Measurements from ENCODE around the gene POR.
"Not testable (repeated sequence)": the region's sequence is repeated elsewhere in the genome, so short reads cannot be mapped to it uniquely, and the experiment has no call there.

POR gene

GRCh38 chr7:75906991-75907667 is 7.8 kb upstream of the POR start:
- CTCF ChIA-PET = no interaction called here
- TF ChIP-seq L3MBTL2 (conservative IDR thresholded peaks at IDR 0.05) (no peak), FOXM1 (IDR thresholded peaks at IDR 0.05; ENCODE audit: borderline replicate concordance) (no peak), SP1 (IDR thresholded peaks at IDR 0.05) (no peak), FOXK2 (IDR thresholded peaks at IDR 0.05) (no peak), ARNT (IDR thresholded peaks at IDR 0.05) (no peak)
- DNase-seq (ENCODE audit: extremely low spot score) = no peak
- POLR2A ChIA-PET = no interaction called here

- DNase-seq (ENCODE audit: extremely low spot score); POLR2A ChIA-PET; CTCF ChIA-PET: not testable (repeated sequence)
Measured at GRCh38 chr7:75907668-75908039, 7.3 kb upstream of the POR start.

GRCh38 chr7:75909521-75910132 is 5.3 kb upstream of the POR start:
- TF ChIP-seq FOXK2 (IDR thresholded peaks at IDR 0.05) = no peak
- TF ChIP-seq HDGF (IDR thresholded peaks at IDR 0.05; ENCODE audit: borderline replicate concordance) = no peak
- no peak for TF ChIP-seq TARDBP (IDR thresholded peaks at IDR 0.05)
- no peak for TF ChIP-seq ZNF384 (IDR thresholded peaks at IDR 0.05)
- TF ChIP-seq LEF1 (IDR thresholded peaks at IDR 0.05; ENCODE audit: borderline replicate concordance) = no peak
- no peak for TF ChIP-seq FOXM1 (IDR thresholded peaks at IDR 0.05; ENCODE audit: borderline replicate concordance)
- no peak for TF ChIP-seq ELF4 (IDR thresholded peaks at IDR 0.05)
- TF ChIP-seq NFRKB (IDR thresholded peaks at IDR 0.05) = no peak
- no peak for TF ChIP-seq FOXA1 (IDR thresholded peaks at IDR 0.05)
- no peak for TF ChIP-seq SP1 (IDR thresholded peaks at IDR 0.05)
- TF ChIP-seq SUZ12 (IDR thresholded peaks at IDR 0.05) = no peak
- no peak for TF ChIP-seq ARNT (IDR thresholded peaks at IDR 0.05)
- TF ChIP-seq PKNOX1 (IDR thresholded peaks at IDR 0.05) = no peak
- TF ChIP-seq BHLHE40 (IDR thresholded peaks at IDR 0.05; ENCODE audit: borderline replicate concordance) = no peak
- TF ChIP-seq L3MBTL2 (conservative IDR thresholded peaks at IDR 0.05) = no peak
- TF ChIP-seq CTBP1 (IDR thresholded peaks at IDR 0.05; ENCODE audit: borderline replicate concordance) = no peak
- no peak for DNase-seq (ENCODE audit: extremely low spot score)
- ChIA-PET CTCF (no interaction called here), POLR2A (no interaction called here)

- CTCF ChIA-PET; DNase-seq (ENCODE audit: extremely low spot score); POLR2A ChIA-PET: not testable (repeated sequence)
Measured at GRCh38 chr7:75911186-75911585, 3.8 kb upstream of the POR start.

GRCh38 chr7:75913437-75913836 is 1.5 kb upstream of the POR start:
- TF ChIP-seq PKNOX1 (IDR thresholded peaks at IDR 0.05) (no peak), LEF1 (IDR thresholded peaks at IDR 0.05; ENCODE audit: borderline replicate concordance) (no peak)
- DNase-seq (ENCODE audit: extremely low spot score) = no peak
- ChIA-PET CTCF (no interaction called here), POLR2A (interaction anchor here (1.1 kb wide), 2 partner anchors 11 to 16 kb away, joined by 4 to 5 read pairs; no protein-coding TSS in a partner anchor)

GRCh38 chr7:75914169-75914654 is 743 bp upstream of the POR start:
- no peak for DNase-seq (ENCODE audit: extremely low spot score)
- POLR2A ChIA-PET = interaction anchor here (1.0 to 2.8 kb wide), 7 partner anchors 12 to 133 kb away, joined by 4 to 8 read pairs (median 5); partner anchors contain the start of genes MDH2 and STYXL1
- CTCF ChIA-PET = interaction anchor here (0.6 to 0.9 kb wide), 2 partner anchors 39 to 48 kb away, joined by 3 read pairs; no protein-coding TSS in a partner anchor
- no peak for TF ChIP-seq CTBP1 (IDR thresholded peaks at IDR 0.05; ENCODE audit: borderline replicate concordance)
- peak; percentile 64 for TF ChIP-seq L3MBTL2 (conservative IDR thresholded peaks at IDR 0.05)

- DNase-seq (ENCODE audit: extremely low spot score) = no peak
- POLR2A ChIA-PET = interaction anchor here (0.8 to 2.8 kb wide), 9 partner anchors 11 to 201 kb away, joined by 3 to 8 read pairs (median 5); partner anchors contain the start of genes MDH2 and STYXL1
- no peak for TF ChIP-seq ARNT (IDR thresholded peaks at IDR 0.05)
- no peak for TF ChIP-seq LEF1 (IDR thresholded peaks at IDR 0.05; ENCODE audit: borderline replicate concordance)
- no peak for TF ChIP-seq ZNF384 (IDR thresholded peaks at IDR 0.05)
- TF ChIP-seq FOXA1 (IDR thresholded peaks at IDR 0.05) = no peak
- TF ChIP-seq SP1 (IDR thresholded peaks at IDR 0.05) = no peak
- TF ChIP-seq FOXM1 (IDR thresholded peaks at IDR 0.05; ENCODE audit: borderline replicate concordance) = no peak
- TF ChIP-seq L3MBTL2 (conservative IDR thresholded peaks at IDR 0.05) = no peak; the same call in 1 of the 2 replicates
- no peak for TF ChIP-seq TARDBP (IDR thresholded peaks at IDR 0.05)
- TF ChIP-seq FOXK2 (IDR thresholded peaks at IDR 0.05) = no peak
- TF ChIP-seq BHLHE40 (IDR thresholded peaks at IDR 0.05; ENCODE audit: borderline replicate concordance) = no peak
- TF ChIP-seq SUZ12 (IDR thresholded peaks at IDR 0.05) = no peak
- no peak for TF ChIP-seq CTBP1 (IDR thresholded peaks at IDR 0.05; ENCODE audit: borderline replicate concordance)
- no peak for TF ChIP-seq ELF4 (IDR thresholded peaks at IDR 0.05)
- TF ChIP-seq PKNOX1 (IDR thresholded peaks at IDR 0.05) = no peak
- no peak for TF ChIP-seq NFRKB (IDR thresholded peaks at IDR 0.05)
- CTCF ChIA-PET = no interaction called here
Measured at GRCh38 chr7:75915416-75916156, 631 bp downstream of the POR start.
